Measurements from ENCODE around the gene CYP11A1. TPM values are rescaled to one million over a fixed set of nuclear protein-coding genes. Genes with fewer than 3 reads are reported as not detected.
A peak's percentile ranks its signal among the peaks of the same experiment; 100 is the strongest.
"Not testable (repeated sequence)": the region's sequence is repeated elsewhere in the genome, so short reads cannot be mapped to it uniquely, and the experiment has no call there.

CYP11A1 gene
- total and polyA plus RNA-seq, 3 donors from 2014 or later: 74.3 to 76.4 (median 76.2) TPM

DNA sequence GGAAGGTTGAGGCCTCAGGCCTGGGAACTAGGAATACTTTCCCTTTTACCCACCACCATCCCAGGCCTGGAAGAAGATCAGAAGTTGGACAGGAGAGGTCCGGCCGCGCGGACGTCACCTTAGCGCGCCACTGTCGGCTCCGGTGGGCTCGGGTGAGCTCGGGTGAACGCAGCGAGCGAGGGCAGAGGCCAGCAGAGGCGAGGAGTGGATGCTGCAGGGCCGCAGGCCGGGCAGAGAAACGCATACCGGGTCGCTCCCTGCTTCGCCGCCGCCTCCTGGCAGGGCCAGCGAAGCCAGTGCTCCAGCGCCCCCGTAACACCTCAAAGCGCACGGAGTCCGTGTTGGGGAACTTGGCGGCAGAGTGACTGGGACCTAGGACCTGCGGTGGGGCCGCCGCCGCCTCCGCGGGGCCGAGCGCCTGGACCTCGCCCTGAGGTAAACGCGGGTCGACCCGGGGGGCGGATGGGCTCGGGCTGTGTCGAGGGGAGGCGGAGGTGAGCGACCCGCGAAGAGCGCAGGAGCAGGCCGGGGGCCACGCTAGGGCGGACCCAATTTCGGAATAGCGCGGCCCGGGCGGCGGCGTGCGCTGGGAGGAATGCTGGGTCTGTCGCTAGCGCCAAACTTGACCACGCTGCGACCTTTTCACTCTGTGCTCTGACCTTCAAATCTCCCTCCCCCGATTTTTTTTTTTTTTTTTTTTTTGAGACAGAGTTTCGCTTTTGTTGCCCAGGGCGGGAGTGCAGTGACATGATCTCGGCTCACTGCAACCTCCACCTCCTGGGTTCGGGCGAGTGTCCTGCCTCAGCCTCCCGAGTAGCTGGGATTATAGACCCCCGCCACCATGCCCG, 1.6 kb downstream of the CYP11A1 start:
- peak; percentile 81 for DNase-seq

DNA sequence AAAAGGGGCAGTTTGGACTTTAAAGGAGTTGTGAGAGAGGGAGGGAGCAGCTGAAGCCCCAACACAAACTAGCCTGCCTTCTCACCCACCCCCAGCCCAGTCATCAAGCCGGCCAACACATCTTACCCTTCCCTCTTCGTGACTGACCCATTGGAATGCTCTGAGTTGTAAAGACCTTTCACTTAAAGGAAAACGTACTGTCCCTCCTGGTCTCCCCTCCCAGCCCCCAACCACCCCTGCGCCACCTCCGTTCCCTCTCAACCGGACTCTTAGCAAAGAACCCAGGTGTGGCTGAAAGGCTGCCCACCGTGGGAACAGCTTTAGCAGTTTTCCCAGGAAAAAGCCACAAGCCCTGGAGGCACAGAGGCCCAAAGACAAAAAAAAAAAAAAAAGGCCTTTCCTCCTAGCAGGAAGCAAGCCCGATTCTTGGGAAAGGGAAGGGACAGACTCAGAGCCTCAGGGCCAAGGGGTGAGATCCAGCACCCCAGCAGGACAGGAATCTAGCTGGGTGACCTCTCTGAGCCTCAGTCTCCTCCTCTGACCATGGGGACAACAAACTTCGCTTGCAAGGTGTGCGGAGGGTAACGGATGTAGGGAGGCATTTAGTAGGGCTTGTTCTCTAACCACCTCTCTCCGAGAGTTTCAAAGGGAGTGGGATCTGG, 2.4 kb downstream of the CYP11A1 start:
- Histone ChIP-seq H3K9me3 (no peaks in the 10 kb centered on the region), H3K27me3 (no peaks in the 10 kb centered on the region), H3K27ac (peak overlapping the region; percentile 93 to 94), H3K36me3 (ENCODE audit: low read depth, missing control alignments) (no peaks in the 10 kb centered on the region), H3K4me1 (peaks cover 35% of the 10 kb centered on the region), H3K4me3 (peak overlapping the region; percentile 64 to 87)
- intact Hi-C loops (cut with DNase I; ENCODE audit: low total_unique reads): no loop called here
- TF ChIP-seq, protein P1, sequence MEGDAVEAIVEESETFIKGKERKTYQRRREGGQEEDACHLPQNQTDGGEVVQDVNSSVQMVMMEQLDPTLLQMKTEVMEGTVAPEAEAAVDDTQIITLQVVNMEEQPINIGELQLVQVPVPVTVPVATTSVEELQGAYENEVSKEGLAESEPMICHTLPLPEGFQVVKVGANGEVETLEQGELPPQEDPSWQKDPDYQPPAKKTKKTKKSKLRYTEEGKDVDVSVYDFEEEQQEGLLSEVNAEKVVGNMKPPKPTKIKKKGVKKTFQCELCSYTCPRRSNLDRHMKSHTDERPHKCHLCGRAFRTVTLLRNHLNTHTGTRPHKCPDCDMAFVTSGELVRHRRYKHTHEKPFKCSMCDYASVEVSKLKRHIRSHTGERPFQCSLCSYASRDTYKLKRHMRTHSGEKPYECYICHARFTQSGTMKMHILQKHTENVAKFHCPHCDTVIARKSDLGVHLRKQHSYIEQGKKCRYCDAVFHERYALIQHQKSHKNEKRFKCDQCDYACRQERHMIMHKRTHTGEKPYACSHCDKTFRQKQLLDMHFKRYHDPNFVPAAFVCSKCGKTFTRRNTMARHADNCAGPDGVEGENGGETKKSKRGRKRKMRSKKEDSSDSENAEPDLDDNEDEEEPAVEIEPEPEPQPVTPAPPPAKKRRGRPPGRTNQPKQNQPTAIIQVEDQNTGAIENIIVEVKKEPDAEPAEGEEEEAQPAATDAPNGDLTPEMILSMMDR (IDR thresholded peaks at IDR 0.05): no peak
- no peak for TF ChIP-seq POLR2A (IDR thresholded peaks at IDR 0.05)
- DNase-seq: no peak
- WGBS, 2 donors: 22 to 37% methylated on average over 12 of the region's 12 CpGs

More for the DNA sequence above, 1.6 kb downstream of the CYP11A1 start:
- Histone ChIP-seq H3K4me3 (peak overlapping the region; percentile 64 to 87), H3K9me3 (no peaks in the 10 kb centered on the region), H3K4me1 (peaks cover 38% of the 10 kb centered on the region), H3K36me3 (ENCODE audit: low read depth, missing control alignments) (no peaks in the 10 kb centered on the region), H3K27me3 (no peaks in the 10 kb centered on the region), H3K27ac (peak overlapping the region; percentile 93 to 94)
- intact Hi-C loops (cut with DNase I; ENCODE audit: low total_unique reads): no loop called here
- 1 to 2% methylated on average over 13 to 70 of the region's 75 CpGs for WGBS, 2 donors
- no peak for TF ChIP-seq POLR2A (IDR thresholded peaks at IDR 0.05)
- TF ChIP-seq, protein P1 (IDR thresholded peaks at IDR 0.05): no peak

DNA sequence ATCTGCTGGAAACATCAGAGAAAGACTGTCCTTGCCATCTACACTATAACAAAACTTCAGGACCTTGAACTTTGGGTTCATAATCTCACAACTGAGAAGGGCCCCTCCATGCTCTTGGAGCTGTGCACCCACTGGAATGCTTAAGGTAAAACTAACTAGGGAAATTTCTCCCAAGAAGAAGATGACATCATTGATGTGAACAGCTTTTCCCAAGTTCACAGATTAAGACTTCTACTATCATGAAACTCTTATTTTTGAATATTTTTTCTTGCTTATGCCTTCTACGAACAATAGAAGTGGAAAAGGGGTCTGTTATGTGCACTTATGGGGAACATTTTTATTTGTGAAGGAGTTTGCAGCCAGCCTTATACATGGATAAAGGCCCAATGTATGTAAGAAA, 5.0 kb downstream of the CYP11A1 start:
- WGBS, 2 donors: 68 to 80% methylated on average over 1 of the region's 1 CpG
- intact Hi-C loops (cut with DNase I; ENCODE audit: low total_unique reads): no loop called here

DNA sequence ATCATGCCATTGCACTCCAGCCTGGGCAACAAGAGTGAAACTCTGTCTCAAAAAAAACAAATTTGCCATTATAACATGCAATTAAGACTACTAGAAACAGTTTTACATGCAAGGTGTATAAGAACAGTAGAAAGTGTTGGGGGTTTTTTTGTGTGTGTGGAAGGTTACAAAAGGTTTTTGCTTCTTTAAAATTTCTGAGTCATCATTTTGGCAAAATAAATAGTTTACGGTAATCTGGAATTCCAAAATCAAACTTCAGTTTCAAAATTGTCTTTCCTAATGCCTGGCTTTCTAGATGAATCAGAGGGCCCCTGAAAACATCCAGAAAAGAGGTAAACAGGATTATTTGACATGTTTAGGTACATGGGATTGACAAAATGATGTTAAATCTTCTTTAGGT, 6.6 kb downstream of the CYP11A1 start:
- H3K27me3 ChIP-seq; H3K4me3 ChIP-seq; H3K9me3 ChIP-seq; intact Hi-C loops (cut with DNase I; ENCODE audit: low total_unique reads); DNase-seq; H3K36me3 ChIP-seq (ENCODE audit: low read depth, missing control alignments): not testable (repeated sequence)
- Histone ChIP-seq H3K4me1 (peaks cover 23% of the 10 kb centered on the region), H3K27ac (peak overlapping the region in 1 of 2 donors; percentile 11)
- 43 to 56% methylated on average over 1 of the region's 1 CpG for WGBS, 2 donors

More for the DNA sequence above, 5.0 kb downstream of the CYP11A1 start:
- peaks cover 21% of the 10 kb centered on the region for H3K4me1 ChIP-seq
- no peaks in the 10 kb centered on the region for H3K27me3 ChIP-seq
- peak overlapping the region in 1 of 2 donors; percentile 1 for H3K27ac ChIP-seq
- no peak for DNase-seq
- no peaks in the 10 kb centered on the region for H3K9me3 ChIP-seq
- TF ChIP-seq, protein P1 (IDR thresholded peaks at IDR 0.05): no peak
- no peak for TF ChIP-seq POLR2A (IDR thresholded peaks at IDR 0.05)
- H3K4me3 ChIP-seq: no peak overlapping the region
- H3K36me3 ChIP-seq (ENCODE audit: low read depth, missing control alignments): no peaks in the 10 kb centered on the region

DNA sequence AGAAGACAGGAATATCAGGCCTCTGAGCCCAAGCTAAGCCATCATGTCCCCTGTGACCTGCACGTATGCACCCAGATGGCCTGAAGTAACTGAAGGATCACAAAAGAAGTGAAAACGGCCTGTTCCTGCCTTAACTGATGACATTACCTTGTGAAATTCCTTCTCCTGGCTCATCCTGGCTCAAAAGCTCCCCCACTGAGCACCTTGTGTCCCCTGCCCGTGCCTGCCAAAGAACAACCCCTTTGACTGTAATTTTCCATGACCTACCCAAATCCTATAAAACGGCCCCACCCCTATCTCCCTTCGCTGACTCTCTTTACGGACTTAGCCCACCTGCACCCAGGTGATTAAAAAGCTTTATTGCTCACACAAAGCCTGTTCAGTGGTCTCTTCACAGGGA, 8.1 kb downstream of the CYP11A1 start:
- H3K4me3 ChIP-seq; H3K27me3 ChIP-seq; DNase-seq; H3K36me3 ChIP-seq (ENCODE audit: low read depth, missing control alignments); intact Hi-C loops (cut with DNase I; ENCODE audit: low total_unique reads); H3K9me3 ChIP-seq: not testable (repeated sequence)
- H3K4me1 ChIP-seq: peaks cover 22% of the 10 kb centered on the region
- H3K27ac ChIP-seq: peak overlapping the region in 1 of 2 donors; percentile 43
- WGBS, 2 donors: 72 to 78% methylated on average over 6 of the region's 6 CpGs

DNA sequence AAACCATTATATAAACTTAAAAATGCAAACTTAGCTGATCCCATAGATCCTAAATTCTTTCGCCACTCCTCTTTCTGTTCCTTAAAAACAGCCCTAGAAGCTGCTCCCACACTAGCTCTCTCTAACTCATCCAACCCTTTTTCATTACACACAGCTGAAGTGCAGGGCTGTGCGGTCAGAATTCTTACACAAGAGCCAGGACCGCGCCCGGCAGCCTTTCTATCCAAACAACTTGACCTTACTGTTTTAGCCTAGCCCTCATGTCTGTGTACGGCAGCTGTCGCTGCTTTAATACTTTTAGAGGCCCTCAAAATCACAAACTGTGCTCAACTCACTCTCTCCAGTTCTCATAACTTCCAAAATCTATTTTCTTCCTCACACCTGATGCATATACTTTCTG, 9.9 kb downstream of the CYP11A1 start:
- H3K9me3 ChIP-seq; H3K27me3 ChIP-seq; H3K36me3 ChIP-seq (ENCODE audit: low read depth, missing control alignments); intact Hi-C loops (cut with DNase I; ENCODE audit: low total_unique reads); H3K4me3 ChIP-seq: not testable (repeated sequence)
- Histone ChIP-seq H3K27ac (peak overlapping the region; percentile 50 to 56), H3K4me1 (peaks cover 17% of the 10 kb centered on the region)
- 73 to 75% methylated on average over 7 of the region's 7 CpGs for WGBS, 2 donors
- DNase-seq: peak; percentile 77

DNA sequence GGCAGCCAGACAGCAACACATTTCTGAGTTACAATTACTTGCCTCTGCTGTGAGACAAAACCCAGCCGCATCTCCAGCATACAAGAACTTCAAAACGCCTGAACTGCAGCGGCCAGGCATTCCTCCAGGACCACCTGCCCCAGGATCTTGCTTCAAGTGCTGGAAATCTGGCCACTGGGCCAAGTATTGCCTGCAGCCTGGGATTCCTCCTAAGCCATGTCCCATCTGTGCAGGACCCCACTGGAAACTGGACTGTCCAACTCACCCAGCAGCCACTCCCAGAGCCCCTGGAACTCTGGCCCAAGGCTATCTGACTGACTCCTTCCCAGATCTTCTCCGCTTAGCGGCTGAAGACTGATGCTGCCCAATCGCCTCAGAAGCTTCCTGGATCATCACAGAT, 11.4 kb downstream of the CYP11A1 start:
- 88 to 89% methylated on average over 6 of the region's 6 CpGs for WGBS, 2 donors
- H3K27me3 ChIP-seq; H3K36me3 ChIP-seq (ENCODE audit: low read depth, missing control alignments); DNase-seq; intact Hi-C loops (cut with DNase I; ENCODE audit: low total_unique reads); H3K9me3 ChIP-seq; H3K4me3 ChIP-seq: not testable (repeated sequence)
- peak overlapping the region in 1 of 2 donors; percentile 56 for H3K27ac ChIP-seq
- H3K4me1 ChIP-seq: peaks cover 15% of the 10 kb centered on the region

DNA sequence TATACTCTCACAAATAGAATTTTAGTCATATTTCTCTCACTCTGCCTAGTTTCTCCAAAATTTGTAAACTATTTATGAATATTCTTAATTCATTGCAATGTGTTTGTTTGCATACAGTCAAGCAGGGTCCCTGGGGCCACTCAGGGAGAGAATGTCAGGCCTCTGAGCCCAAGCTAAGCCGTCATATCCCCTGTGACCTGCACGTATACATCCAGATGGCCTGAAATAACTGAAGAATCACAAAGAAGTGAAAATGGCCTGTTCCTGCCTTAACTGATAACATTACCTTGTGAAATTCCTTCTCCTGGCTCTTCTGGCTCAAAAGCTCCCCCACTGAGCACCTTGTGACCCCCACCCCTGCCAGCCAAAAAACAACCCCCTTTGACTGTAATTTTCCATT, 13.5 kb downstream of the CYP11A1 start:
- H3K9me3 ChIP-seq; DNase-seq; H3K36me3 ChIP-seq (ENCODE audit: low read depth, missing control alignments); intact Hi-C loops (cut with DNase I; ENCODE audit: low total_unique reads); H3K4me3 ChIP-seq; H3K27me3 ChIP-seq; H3K27ac ChIP-seq: not testable (repeated sequence)
- WGBS, 2 donors: 87 to 91% methylated on average over 2 of the region's 2 CpGs
- peaks cover 22% of the 10 kb centered on the region for H3K4me1 ChIP-seq

Data from testis (tissue), 3 donors.